Skeletal muscle tissue (tissue), 4 donors: ENCODE results near the gene SLX4. TPM values are rescaled to one million over a fixed set of nuclear protein-coding genes. Genes with fewer than 3 reads are reported as not detected.

Experiments
- H3K27ac ChIP-seq: one replicate; pipeline ENCODE4 v1.7.0; 2013; ENCODE audit warnings: mild to moderate bottlenecking, low read depth, low read length, inconsistent platforms
- H3K27me3 ChIP-seq, 3 donors: one replicate each; pipeline ENCODE4 v1.7.0; 2013; ENCODE audit warnings: low read length in 3 of 3; ENCODE audit not compliant: control insufficient read depth in 3 of 3, insufficient read depth in 3 of 3
- H3K36me3 ChIP-seq, 3 donors: one replicate each; pipeline ENCODE4 v1.7.0; 2013; ENCODE audit warnings: low read length in 3 of 3; ENCODE audit not compliant: control insufficient read depth in 3 of 3, insufficient read depth in 3 of 3
- H3K4me1 ChIP-seq, 3 donors: one replicate each; pipeline ENCODE4 v1.7.0; 2013; ENCODE audit warnings: low read length in 3 of 3, mild to moderate bottlenecking in 3 of 3; ENCODE audit not compliant: control insufficient read depth in 3 of 3, insufficient read depth in 3 of 3
- H3K4me3 ChIP-seq, 3 donors: one replicate each; pipeline ENCODE4 v1.7.0; 2013; ENCODE audit warnings: low read length in 3 of 3
- H3K9ac ChIP-seq, 3 donors: one replicate each; pipeline ENCODE4 v1.7.0; 2013; ENCODE audit warnings: low read length in 3 of 3, mild to moderate bottlenecking in 3 of 3, moderate library complexity in 2 of 3, low read depth in 1 of 3
- H3K9me3 ChIP-seq, 3 donors: one replicate each; pipeline ENCODE4 v1.7.0; 2013; ENCODE audit warnings: low read length in 3 of 3; ENCODE audit not compliant: control insufficient read depth in 3 of 3
- total RNA-seq: library from RNA; depleted of rRNA; stranded (reverse); fragments of >200 nt; gene quantifications from one replicate; pipeline ENCODE4 v1.2.3, GENCODE V29; 2014
- donor health status: Osteomylitis.

The SLX4 gene
- total RNA-seq, 1 donor from 2014 or later: 1.6 TPM

DNA sequence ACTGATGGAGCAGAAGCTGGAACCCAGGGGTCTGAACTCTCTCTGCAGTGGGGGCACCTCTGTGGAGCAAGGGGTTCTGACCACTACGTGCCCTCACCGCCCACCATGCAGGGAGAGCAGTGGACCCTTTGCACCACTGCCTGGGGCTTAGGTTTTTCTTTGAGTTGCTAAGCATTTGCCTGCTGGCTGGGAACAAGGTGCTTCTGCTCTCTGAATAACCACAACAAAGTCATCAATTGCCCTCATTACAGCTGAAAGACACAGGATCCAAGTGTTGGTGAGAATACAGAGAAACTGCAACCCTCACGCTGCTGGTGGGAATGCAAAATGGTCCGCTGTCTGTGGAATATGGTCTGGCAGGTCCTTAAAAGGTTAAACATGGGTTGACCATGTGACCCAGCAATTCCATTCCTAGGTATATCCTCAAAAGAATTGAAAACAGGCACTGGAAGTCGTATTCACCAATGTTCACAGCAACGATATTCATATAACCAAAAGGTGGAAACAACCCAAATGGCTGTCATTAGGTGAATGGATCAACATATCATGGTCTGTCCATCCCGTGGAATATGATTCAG, 57.0 kb downstream of the SLX4 start:
- H3K4me1 ChIP-seq: no peaks in the 10 kb centered on the region
- no peaks in the 10 kb centered on the region for H3K27me3 ChIP-seq
- no peak overlapping the region for H3K9ac ChIP-seq
- H3K36me3 ChIP-seq: no peaks in the 10 kb centered on the region
- no peak overlapping the region for H3K4me3 ChIP-seq
- no peaks in the 10 kb centered on the region for H3K9me3 ChIP-seq
- H3K27ac ChIP-seq: no peak overlapping the region

DNA sequence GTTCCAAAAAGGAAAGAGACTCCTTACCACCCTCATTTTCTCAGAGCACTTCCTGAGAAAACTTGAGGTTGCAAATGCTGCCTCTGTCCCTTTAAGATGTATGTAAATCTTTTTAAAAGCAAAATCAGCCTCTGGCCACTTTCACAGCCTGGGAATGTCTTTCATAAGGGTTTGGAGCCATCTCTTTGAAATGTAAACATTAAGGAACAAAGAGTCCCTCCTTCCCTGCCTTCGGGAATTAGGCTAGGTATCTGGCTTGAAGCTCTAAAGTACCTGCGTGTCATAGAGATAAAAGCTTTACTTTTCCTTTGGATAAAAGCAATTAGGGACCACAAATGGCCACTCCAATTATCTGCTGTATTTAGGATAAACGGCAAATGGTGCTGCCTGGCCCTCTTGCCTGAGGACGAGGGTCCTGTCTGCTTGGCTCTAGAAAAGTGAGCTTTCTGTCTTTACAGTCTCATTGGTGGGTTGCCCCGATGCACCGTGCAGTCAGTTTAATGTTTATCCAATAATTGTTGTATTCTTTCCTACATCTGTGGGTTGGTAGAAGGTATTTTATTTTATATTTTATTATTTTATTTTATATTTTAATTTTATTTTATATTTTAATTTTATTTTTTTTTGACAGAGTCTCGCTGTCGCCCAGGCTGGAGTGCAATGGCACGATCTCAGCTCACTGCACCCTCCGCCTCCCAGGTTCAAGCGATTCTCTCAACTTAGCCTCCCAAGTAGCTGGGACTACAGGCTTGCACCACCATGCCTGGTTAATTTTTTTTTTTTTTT, 58.1 kb downstream of the SLX4 start:
- no peak overlapping the region for H3K4me3 ChIP-seq
- H3K36me3 ChIP-seq: no peaks in the 10 kb centered on the region
- no peak overlapping the region for H3K27ac ChIP-seq
- H3K4me1 ChIP-seq: peaks cover 6 to 11% (median 7%) of the 10 kb centered on the region in 3 donors
- no peaks in the 10 kb centered on the region for H3K27me3 ChIP-seq
- no peak overlapping the region for H3K9ac ChIP-seq
- H3K9me3 ChIP-seq: no peaks in the 10 kb centered on the region

DNA sequence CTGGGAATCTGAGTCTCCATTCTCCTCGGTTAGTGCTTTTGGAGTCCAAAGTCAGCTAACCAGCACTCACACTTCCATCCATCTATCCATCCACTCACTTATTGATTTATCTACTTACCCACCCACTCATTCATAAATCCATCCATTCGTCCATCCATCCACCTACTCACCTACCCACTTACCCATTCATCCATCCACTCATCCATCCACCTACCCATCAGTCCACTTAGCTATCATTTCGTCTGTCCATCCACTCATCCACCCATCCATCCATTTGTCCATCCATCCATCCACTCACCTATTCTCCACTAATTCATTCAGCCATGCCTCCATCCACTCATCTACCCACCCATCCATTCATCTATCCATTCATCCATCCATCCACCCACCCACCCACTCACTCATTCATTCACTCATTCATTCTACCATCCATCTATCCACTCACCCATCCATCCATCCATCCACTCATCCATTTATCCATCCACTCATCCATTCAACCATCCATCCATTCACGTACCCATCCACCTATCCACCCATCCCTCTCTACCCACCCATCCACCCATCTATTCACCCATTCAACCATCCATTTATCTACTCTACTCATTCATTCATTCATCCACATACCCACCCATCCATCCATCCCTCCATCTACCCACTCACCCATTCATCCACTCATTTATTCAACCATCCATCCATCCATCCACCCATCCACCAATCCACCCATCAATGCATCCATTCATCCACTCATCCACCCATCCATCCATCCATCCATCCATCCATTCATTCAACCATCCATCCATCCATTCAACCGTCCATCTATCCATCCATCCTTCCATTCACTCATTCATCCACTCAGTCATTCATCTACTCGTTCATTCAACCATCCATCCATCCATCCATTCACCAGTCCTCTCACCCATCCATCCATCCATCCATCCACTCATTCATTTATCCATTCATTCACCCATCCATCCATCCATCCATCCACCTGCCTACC, 60.3 kb downstream of the SLX4 start:
- H3K27me3 ChIP-seq: no peaks in the 10 kb centered on the region
- no peak overlapping the region for H3K27ac ChIP-seq
- no peaks in the 10 kb centered on the region for H3K36me3 ChIP-seq
- no peak overlapping the region for H3K4me3 ChIP-seq
- no peaks in the 10 kb centered on the region for H3K9me3 ChIP-seq
- H3K4me1 ChIP-seq: peaks cover 15 to 25% (median 23%) of the 10 kb centered on the region in 3 donors
- no peak overlapping the region for H3K9ac ChIP-seq

DNA sequence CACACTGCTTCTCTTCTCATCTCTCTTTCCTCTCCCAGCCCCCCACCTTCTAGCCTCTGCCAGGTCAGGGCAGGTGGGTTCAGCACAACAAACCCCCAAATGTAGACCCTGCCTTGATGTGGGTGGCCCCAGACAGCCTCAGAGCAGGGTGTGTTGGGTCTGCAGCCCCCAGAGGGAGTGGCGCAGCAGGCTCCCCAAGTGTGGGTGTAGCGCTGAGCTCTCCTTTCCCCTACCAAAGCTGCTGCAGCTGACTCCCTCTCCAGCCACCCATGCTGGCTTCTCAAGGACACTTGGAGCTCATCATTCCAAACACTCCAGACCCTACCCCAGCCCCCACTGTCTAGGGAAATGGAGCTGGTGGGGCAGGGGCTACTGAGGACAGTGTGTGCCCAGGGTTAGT, 61.5 kb downstream of the SLX4 start:
- H3K27ac ChIP-seq: no peak overlapping the region
- no peaks in the 10 kb centered on the region for H3K36me3 ChIP-seq
- no peaks in the 10 kb centered on the region for H3K27me3 ChIP-seq
- no peak overlapping the region for H3K9ac ChIP-seq
- no peaks in the 10 kb centered on the region for H3K9me3 ChIP-seq
- H3K4me1 ChIP-seq: peaks cover 15 to 25% (median 23%) of the 10 kb centered on the region in 3 donors
- H3K4me3 ChIP-seq: no peak overlapping the region

DNA sequence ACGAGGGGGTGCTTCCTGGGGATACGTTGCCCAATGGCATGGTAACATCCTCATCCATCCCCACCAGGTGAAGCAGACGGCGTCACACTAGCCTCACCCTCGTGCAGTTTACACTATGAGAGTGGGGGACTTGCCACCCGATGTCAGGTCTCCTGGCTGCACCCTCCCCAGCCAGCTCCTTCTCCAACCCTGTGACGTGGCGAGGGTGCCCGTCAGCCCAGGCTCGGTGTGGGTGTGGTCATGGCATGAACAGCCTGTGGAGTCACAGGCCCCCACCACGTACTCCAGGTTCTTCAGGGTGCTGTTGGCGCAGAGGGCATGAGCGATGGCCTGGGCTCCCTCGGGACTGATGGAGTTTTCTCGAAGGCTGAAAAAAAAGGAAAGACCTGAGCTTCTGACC, 62.5 kb downstream of the SLX4 start:
- Histone ChIP-seq H3K27me3 (no peaks in the 10 kb centered on the region), H3K36me3 (no peaks in the 10 kb centered on the region), H3K9ac (peak overlapping the region in 1 of 3 donors; percentile 76), H3K9me3 (no peaks in the 10 kb centered on the region), H3K4me3 (peak overlapping the region in 1 of 3 donors; percentile 2), H3K27ac (peak overlapping the region; percentile 69), H3K4me1 (peaks cover 15 to 25% (median 23%) of the 10 kb centered on the region in 3 donors)

DNA sequence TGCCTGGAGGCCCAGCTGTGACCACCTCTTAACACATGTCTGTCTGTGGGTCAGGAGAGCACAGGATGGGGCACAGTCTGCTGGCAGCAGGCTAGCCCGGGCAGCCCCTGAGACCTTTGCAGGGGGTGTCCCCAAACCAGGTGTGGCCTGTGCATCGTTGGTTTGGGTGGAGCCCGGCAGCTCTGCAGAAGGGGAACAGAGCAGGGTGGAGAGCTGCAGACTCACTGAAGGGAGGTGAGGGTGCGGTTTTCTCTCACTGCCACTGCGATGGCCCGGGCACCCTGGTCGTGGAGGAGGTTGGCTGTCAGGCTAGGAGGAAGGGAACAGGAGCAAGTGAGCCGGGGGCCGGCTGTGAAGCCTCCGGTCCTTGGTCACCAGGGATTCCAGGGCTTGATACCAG, 63.0 kb downstream of the SLX4 start:
- Histone ChIP-seq H3K9me3 (no peaks in the 10 kb centered on the region), H3K4me1 (peaks cover 16 to 26% (median 25%) of the 10 kb centered on the region in 3 donors), H3K36me3 (no peaks in the 10 kb centered on the region), H3K9ac (peak overlapping the region in 1 of 3 donors; percentile 76), H3K4me3 (peak overlapping the region in 1 of 3 donors; percentile 54), H3K27ac (peak overlapping the region; percentile 69), H3K27me3 (no peaks in the 10 kb centered on the region)

DNA sequence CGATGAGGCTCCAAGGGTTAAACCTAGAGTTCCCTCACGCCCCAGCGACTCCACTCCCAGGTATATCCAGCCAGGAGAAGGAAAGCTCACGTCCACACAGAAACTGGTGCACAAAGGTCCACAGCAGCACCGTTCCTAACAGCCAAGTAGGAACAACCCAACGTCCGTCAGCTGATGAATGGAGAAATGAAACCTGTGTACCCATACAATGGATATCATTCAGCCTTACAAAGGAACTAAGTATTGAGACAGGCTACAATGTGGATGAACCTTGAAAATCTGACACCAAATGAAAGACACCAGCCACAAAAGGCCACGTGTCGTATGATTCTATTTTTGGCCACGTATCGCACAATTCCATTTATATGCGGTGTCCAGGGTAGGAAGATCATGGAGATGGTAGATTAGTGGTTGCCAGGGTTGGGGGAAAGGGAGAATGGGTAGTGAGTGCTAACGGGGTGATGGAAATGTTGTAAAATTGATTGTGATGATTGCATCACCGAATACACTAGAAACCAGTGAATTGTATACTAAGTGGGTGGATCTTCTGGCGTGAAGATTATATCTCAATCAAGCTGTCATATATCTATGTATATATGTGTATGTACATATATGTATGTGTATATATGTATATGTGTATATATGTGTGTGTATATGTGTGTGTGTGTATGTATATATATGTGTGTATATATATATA, 64.3 kb downstream of the SLX4 start:
- Histone ChIP-seq H3K4me1 (peaks cover 28 to 38% (median 38%) of the 10 kb centered on the region in 3 donors), H3K9me3 (no peaks in the 10 kb centered on the region), H3K9ac (no peak overlapping the region), H3K36me3 (no peaks in the 10 kb centered on the region), H3K4me3 (peak overlapping the region in 1 of 3 donors; percentile 1), H3K27ac (peak overlapping the region; percentile 69), H3K27me3 (no peaks in the 10 kb centered on the region)

DNA sequence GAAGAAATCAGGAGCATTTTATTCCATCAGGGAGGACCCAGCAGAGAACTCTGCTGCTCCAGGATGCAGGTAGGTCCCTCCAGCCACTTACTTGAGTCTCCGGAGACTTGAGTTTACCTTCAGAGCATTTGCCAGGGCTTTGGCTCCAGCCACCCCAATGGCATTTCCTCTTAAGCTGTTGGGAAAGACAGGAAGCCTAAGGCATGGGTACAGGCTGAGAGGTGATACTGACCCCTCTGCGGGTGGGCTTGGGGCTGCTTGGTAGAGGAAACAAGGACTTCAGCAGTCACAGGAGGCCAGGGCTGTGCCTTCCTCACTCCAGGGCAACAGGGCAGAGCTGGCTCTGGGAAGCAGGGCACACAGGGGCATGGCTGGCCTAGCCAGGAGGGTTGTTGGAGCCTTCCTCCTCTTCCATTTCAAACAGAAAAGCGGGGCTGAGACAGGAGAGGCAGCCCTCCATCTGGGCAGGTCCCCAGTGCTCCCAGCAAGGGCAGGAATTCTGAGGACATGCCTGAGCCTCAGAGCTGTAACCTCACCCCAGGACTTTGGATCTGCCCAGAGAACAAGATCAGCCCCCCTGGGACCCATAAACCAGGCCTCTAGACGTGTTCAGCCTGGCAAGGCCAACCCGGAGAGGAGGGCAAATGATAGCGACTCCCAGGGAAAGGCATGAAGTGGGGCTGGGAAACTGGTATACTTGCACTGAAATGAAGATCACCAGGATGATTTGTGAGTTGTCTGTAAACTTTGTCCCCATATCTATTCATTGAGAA, 68.6 kb downstream of the SLX4 start:
- Histone ChIP-seq H3K4me1 (peaks cover 26 to 44% (median 38%) of the 10 kb centered on the region in 3 donors), H3K27me3 (no peaks in the 10 kb centered on the region), H3K36me3 (peaks cover 2 to 9% (median 4%) of the 10 kb centered on the region in 3 donors), H3K9me3 (no peaks in the 10 kb centered on the region), H3K9ac (peak overlapping the region in 1 of 3 donors; percentile 54), H3K27ac (no peak overlapping the region), H3K4me3 (no peak overlapping the region)
